NCI-H774 (cell line): ENCODE data around the gene PGM3.

ENCODE experiments used
- DNase-seq: peaks from one replicate; lab custom pipeline; 2025; lab: John Stamatoyannopoulos, UW

PGM3 gene

DNA sequence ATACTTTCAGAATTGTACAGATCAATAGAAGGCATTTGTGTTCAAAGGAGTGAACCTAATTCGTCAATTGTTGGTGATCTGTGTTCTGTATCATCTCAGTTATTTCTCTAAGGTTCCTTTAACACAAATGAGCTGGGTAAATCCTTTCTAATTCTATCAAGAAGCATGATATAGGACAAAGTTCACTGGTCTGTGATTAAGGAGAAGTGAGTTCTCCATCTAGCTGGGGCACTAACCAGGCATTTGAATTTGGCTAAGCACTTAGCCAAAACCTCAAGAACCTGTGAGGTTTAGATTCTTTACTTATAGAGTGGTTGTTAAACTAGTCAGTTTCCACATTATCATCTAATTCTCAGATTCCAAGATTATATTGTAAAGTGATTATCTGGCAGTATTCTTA is 75.3 kb downstream of the PGM3 start:
- no peak for DNase-seq
